Measurements from ENCODE around the gene ZEB1.
A peak's percentile ranks its signal among the peaks of the same experiment; 100 is the strongest.
"Not testable (repeated sequence)": the region's sequence is repeated elsewhere in the genome, so short reads cannot be mapped to it uniquely, and the experiment has no call there.

Gene ZEB1

GRCh38 chr10:31424473-31424872 is 105.5 kb downstream of the ZEB1 start:
- DNase-seq (ENCODE audit: low read depth) = no peak

GRCh38 chr10:31426401-31426800 is 107.4 kb downstream of the ZEB1 start:
- peak; percentile 85 for DNase-seq (ENCODE audit: low read depth)

GRCh38 chr10:31427334-31427733 is 108.3 kb downstream of the ZEB1 start:
- DNase-seq (ENCODE audit: low read depth) = peak; percentile 23

GRCh38 chr10:31428499-31428898 is 109.5 kb downstream of the ZEB1 start:
- not testable (repeated sequence) for DNase-seq (ENCODE audit: low read depth)

GRCh38 chr10:31431021-31431420 is 112.0 kb downstream of the ZEB1 start:
- DNase-seq (ENCODE audit: low read depth) = no peak

- DNase-seq (ENCODE audit: low read depth) = no peak
These were observed 118.9 kb downstream of the ZEB1 start for GRCh38 chr10:31437959-31438358.

GRCh38 chr10:31451766-31452165 is 132.8 kb downstream of the ZEB1 start:
- DNase-seq (ENCODE audit: low read depth) = no peak

- peak; percentile 7 for DNase-seq (ENCODE audit: low read depth)
These were observed 137.5 kb downstream of the ZEB1 start for GRCh38 chr10:31456468-31456867.

GRCh38 chr10:31457858-31458257 is 138.8 kb downstream of the ZEB1 start:
- peak; percentile 38 for DNase-seq (ENCODE audit: low read depth)

GRCh38 chr10:31458974-31459373 is 140.0 kb downstream of the ZEB1 start:
- DNase-seq (ENCODE audit: low read depth) = no peak

- no peak for DNase-seq (ENCODE audit: low read depth)
These were observed 141.2 kb downstream of the ZEB1 start for GRCh38 chr10:31460242-31460641.

GRCh38 chr10:31464552-31464951 is 145.5 kb downstream of the ZEB1 start:
- no peak for DNase-seq (ENCODE audit: low read depth)

GRCh38 chr10:31466313-31466712 is 147.3 kb downstream of the ZEB1 start:
- peak; percentile 4 for DNase-seq (ENCODE audit: low read depth)

GRCh38 chr10:31467791-31468535 is 148.9 kb downstream of the ZEB1 start:
- DNase-seq (ENCODE audit: low read depth) = no peak

- DNase-seq (ENCODE audit: low read depth) = no peak
These were observed 149.5 kb downstream of the ZEB1 start for GRCh38 chr10:31468536-31468859.

- DNase-seq (ENCODE audit: low read depth) = no peak
These were observed 156.5 kb downstream of the ZEB1 start for GRCh38 chr10:31475519-31475918.

- DNase-seq (ENCODE audit: low read depth) = no peak
These were observed 157.1 kb downstream of the ZEB1 start for GRCh38 chr10:31476088-31476487.

- DNase-seq (ENCODE audit: low read depth) = peak; percentile 42
These were observed 158.6 kb downstream of the ZEB1 start for GRCh38 chr10:31477584-31477983.

- no peak for DNase-seq (ENCODE audit: low read depth)
These were observed 160.7 kb downstream of the ZEB1 start for GRCh38 chr10:31479752-31480151.

GRCh38 chr10:31483546-31483945 is 164.5 kb downstream of the ZEB1 start:
- DNase-seq (ENCODE audit: low read depth) = no peak

GRCh38 chr10:31484431-31485135 is 165.6 kb downstream of the ZEB1 start:
- peak; percentile 51 for DNase-seq (ENCODE audit: low read depth)

GRCh38 chr10:31490858-31491504 is 172.0 kb downstream of the ZEB1 start:
- DNase-seq (ENCODE audit: low read depth) = peak; percentile 73

- no peak for DNase-seq (ENCODE audit: low read depth)
These were observed 188.4 kb downstream of the ZEB1 start for GRCh38 chr10:31507427-31507826.

Data from EH (cell line).